Left ventricle myocardium superior (tissue), 1 donor: Measurements from ENCODE around the gene RBPJ. TPM values are rescaled to one million over a fixed set of nuclear protein-coding genes. Genes with fewer than 3 reads are reported as not detected.
"Not testable (repeated sequence)": the region's sequence is repeated elsewhere in the genome, so short reads cannot be mapped to it uniquely, and the experiment has no call there.

Experiments
- ATAC-seq: fragments of 200-7000 bp; cut with Tn5 transposase; one replicate; pipeline ENCODE4 v1.9.1; 2020; ENCODE audit warnings: mild to moderate bottlenecking, moderate library complexity
- DNase-seq: peaks from one replicate; pipeline ENCODE4 v3.0.0-alpha.2; 2020
- intact Hi-C: fragments of 100-400 bp; cut with micrococcal nuclease; formaldehyde crosslinking; loops from one replicate; pipeline ENCODE4 v1.11.0; 2022
- total RNA-seq: library from RNA; stranded (reverse); fragmentation: NEBNext Ultra II Directional; extraction: Animal tissue kit (Norgen Biotek cat#: 25700); gene quantifications from one replicate; pipeline ENCODE4 v1.2.1, GENCODE V29; 2021
- donor health status: DM: no; HTN: yes; CAD: no; lungs with severe emphysema.

The RBPJ gene
- total RNA-seq, 1 donor from 2014 or later: 48.4 TPM

GRCh38 chr4:26330946-26331345, 10.1 kb downstream of the RBPJ start:
- intact Hi-C loops: loop anchor here (5.0 kb wide), 1 partner anchor 81 kb away; no protein-coding TSS in a partner anchor
- DNase-seq (no peak), ATAC-seq (peak; percentile 40)

GRCh38 chr4:26331380-26331950, 10.7 kb downstream of the RBPJ start:
- DNase-seq (no peak), ATAC-seq (peak; percentile 32)
- intact Hi-C loops: loop anchor here (5.0 kb wide), 1 partner anchor 81 kb away; no protein-coding TSS in a partner anchor

- no peak for DNase-seq
- intact Hi-C loops: loop anchor here (5.0 kb wide), 1 partner anchor 78 kb away; no protein-coding TSS in a partner anchor
- ATAC-seq: no peak
These were observed 13.6 kb downstream of the RBPJ start for GRCh38 chr4:26334366-26334765.

GRCh38 chr4:26337612-26338011, 16.8 kb downstream of the RBPJ start:
- no peak for ATAC-seq
- intact Hi-C loops: no loop called here
- no peak for DNase-seq

DNA sequence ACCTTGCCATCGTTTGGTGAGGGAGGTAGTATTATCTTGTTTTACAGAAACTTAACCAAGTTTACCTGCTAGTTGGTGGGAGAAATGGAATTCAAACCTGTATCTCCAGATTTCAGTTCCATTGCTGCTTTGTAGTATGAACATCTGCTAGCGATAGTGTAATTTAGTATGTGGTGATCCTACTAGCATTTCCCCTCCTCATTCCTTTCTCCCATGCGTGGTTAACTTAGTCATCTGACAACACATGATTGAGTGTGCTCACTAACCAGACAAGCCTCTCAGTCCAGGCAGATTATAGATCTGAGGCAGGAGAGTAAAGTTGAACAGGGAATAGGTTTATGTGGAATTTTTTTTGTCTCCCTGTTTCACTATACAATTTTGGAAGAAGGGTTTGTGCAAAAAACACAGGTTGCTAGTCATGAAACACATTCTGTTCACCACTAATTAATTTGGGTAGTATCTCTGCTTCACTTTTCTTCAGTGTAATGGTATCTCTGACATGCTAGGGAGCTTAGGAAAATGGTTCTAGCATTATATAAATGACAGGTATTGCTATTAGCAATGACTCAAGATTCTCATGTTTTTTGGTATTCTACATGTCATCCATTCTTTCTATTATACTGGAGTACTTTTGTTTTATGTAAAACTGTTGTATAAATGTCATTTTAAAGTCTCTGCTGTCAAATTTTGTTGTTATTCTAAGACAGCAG, 21.7 kb downstream of the RBPJ start:
- no peak for DNase-seq
- intact Hi-C loops: no loop called here
- ATAC-seq: peak; percentile 31

DNA sequence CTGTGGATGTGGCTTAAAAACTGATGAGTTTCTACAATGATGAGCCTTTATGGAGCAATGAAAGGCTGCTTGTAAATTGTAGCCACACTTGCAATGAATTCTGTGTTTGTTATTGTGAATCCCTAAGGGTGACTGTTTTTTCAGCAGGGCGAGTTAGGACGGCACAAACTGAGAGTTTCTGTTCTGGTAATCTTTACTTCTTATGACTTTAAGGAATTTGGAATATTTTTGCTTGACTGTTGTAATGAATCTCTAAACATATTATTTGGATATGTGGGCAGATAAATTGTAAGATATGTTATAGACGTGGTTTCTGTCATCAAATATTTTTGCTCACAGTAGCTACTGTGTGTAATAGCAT, 22.2 kb downstream of the RBPJ start:
- DNase-seq: no peak
- no peak for ATAC-seq
- intact Hi-C loops: no loop called here

- intact Hi-C loops: no loop called here
- ATAC-seq (no peak), DNase-seq (no peak)
These were observed 24.2 kb downstream of the RBPJ start for GRCh38 chr4:26344901-26345564.

- no peak for ATAC-seq
- no peak for DNase-seq
- intact Hi-C loops: no loop called here
These were observed 24.7 kb downstream of the RBPJ start for GRCh38 chr4:26345565-26345938.

DNA sequence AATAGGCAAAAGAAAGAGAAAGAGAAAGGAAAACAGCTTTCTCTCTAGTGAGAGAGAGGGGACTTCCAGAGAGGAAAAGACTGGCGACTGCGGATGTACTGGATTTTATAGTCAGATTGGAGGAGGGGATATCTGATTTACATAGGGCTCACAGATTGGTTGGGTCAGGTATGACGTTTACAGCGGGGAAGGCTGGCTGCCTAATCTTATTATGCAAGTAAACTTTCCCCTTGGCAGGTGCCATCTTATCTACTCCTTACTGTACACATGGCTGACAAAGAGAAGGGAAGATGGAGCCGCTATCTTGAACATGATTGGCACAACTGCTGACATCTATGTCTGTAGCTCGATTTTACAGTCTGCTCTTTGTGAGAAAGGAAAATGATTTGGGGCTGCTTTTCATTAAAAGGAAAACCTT, 25.4 kb downstream of the RBPJ start:
- intact Hi-C loops: no loop called here
- ATAC-seq: peak; percentile 46
- DNase-seq: no peak

GRCh38 chr4:26349496-26349895, 28.7 kb downstream of the RBPJ start:
- DNase-seq (no peak), ATAC-seq (no peak)
- intact Hi-C loops: no loop called here

GRCh38 chr4:26351685-26352084, 30.9 kb downstream of the RBPJ start:
- DNase-seq (no peak), ATAC-seq (no peak)
- intact Hi-C loops: no loop called here

- DNase-seq (no peak), ATAC-seq (no peak)
- intact Hi-C loops: no loop called here
These were observed 33.7 kb downstream of the RBPJ start for GRCh38 chr4:26354491-26354890.

DNA sequence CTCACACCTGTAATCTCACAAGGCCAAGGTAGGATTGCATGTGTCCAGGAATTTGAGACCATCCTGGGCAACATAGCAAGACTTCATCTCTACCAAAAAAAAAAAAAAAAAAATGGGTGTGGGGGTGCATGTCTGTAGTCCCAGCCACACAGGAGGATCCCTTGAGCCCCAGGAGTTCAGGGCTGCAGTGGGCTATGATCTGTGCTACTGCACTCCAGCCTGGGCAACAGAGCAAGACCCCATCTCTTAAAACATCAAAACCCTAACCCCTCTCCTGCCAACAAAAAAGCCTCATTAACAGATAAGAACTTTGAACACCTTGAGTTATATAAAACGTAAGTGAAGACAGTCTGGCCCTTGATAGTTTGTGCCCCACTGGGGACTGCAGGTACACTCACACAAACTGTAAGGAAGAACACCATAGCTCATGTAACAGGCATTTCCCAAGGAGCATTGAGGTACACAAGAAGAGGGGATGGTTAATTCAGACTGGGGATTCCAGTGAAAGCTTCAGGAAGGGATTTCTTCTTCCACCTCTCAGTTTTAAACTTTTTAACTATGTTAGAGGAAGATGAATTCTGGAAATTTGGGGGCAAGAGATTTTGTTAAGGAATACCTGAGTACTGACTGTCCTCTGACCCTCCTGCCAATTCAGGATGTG, 34.7 kb downstream of the RBPJ start:
- ATAC-seq (no peak), DNase-seq (no peak)
- intact Hi-C loops: no loop called here

- ATAC-seq (peak; percentile 95), DNase-seq (no peak)
- intact Hi-C loops: no loop called here
These were observed 35.3 kb downstream of the RBPJ start for GRCh38 chr4:26356081-26356501.

- DNase-seq, intact Hi-C loops: not testable (repeated sequence)
- peak; percentile 34 for ATAC-seq
These were observed 38.7 kb downstream of the RBPJ start for GRCh38 chr4:26359521-26359920.

DNA sequence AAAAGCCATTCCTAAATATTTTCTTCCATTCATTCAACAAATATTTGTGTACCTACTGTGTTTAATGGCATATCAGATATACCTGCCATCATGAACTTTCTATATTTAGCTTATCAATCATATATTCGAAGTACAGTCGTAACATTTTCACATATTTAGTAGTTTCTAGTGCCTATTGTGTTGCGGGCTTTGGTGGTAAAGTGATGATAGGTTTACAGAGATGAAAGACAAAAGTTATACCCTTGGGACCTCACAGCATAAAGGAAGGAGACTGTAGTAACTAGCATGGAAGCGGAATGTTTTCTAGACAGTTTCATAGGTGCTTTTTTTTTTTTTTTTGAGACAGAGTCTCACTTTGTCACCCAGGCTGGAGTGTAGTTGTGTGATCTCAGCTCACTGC, 39.5 kb downstream of the RBPJ start:
- intact Hi-C loops: no loop called here
- ATAC-seq (no peak), DNase-seq (no peak)

- intact Hi-C loops: no loop called here
- ATAC-seq: no peak
- DNase-seq: no peak
These were observed 40.0 kb downstream of the RBPJ start for GRCh38 chr4:26360864-26361263.

- intact Hi-C loops: no loop called here
These were observed 40.5 kb downstream of the RBPJ start for GRCh38 chr4:26361297-26361696.

GRCh38 chr4:26362745-26363439, 42.1 kb downstream of the RBPJ start:
- intact Hi-C loops: no loop called here
- DNase-seq (no peak), ATAC-seq (no peak)

More at GRCh38 chr4:26361297-26361696, 40.5 kb downstream of the RBPJ start:
- ATAC-seq (no peak), DNase-seq (no peak)
